ENCODE data around the gene HMGCS1.
"Not testable (repeated sequence)": the region's sequence is repeated elsewhere in the genome, so short reads cannot be mapped to it uniquely, and the experiment has no call there.

Gene HMGCS1

DNA sequence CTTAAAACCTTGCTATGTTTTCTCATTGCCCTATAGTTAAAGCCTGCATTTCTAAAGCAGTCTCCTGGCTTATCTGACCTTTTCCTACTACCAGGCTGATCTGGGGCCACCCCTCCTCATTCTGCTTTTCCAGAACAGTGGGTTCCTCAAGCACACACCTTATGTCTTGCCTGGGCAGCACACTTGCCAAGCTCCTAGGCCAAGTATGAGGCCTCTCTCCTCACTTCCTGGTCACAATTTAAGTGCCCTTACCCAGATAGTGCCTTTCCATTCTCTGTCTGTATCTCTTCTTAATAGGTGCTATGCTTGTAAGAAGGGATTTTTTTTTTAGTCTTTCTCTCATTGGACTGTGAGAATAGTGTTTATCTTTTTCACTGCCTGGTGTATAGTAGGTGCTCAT is 39.7 kb downstream of the HMGCS1 start:
- DNase-seq (ENCODE audit: low read depth), result no peak

DNA sequence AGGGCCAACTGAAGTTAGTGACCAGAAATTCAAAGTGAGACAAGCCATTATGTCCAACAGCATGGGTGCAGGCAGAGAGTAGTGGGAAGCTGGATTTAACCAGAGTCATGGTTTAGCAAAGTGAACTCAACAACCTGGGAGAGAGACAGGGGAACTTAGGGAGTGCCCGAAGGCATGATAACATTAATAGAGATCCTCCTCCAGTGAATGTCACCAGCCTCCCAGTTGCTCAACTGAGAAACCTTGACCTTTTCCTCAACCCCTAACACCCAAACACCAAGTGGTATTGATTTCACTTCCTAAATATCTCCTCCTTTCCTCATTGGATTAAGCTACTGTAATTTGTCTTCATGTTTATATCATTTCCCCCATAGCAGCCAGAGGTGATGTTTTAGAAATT is 42.6 kb downstream of the HMGCS1 start:
- no peak for DNase-seq (ENCODE audit: low read depth)

DNA sequence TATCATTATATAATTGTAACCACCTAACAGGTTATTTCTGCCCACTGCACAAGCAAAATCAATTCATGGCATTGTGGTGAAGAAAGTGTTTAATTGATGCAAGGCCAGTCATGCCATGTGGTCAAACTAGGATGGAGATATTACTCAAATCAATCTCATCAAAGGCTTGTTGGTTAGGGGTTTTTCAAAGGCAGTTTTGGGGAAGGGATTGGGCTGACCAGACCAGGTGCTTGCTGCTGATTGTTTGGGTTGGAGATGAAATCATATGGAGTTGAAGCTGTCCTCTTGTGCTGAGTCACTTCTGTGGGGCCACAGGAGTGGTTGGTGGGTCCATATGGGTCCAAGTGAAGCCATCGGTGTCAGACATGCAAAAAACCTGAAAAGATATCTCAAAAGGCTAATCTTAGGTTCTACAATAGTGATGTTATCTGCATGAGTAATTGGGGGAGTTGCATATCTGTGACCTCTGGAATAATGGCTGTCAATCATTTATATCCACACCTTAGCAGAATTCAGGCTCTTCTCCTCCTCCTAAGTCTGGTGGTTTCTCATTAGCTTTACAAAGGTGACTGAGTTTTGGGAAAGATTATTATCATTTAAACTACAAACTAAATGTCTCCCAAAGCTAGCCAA is 44.9 kb downstream of the HMGCS1 start:
- DNase-seq (ENCODE audit: low read depth), result no peak

DNA sequence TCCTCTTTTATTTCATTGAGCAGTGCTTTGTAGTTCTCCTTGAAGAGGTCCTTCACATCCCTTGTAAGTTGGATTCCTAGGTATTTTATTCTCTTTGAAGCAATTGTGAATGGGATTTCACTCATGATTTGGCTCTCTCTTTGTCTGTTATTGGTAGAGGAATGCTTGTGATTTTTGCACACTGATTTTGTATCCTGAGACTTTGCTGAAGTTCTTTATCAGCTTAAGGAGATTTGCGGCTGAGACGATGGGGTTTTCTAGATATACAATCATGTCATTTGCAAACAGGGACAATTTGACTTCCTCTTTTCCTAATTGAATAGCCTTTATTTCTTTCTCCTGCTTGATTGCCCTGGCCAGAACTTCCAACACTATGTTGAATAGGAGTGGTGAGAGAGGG is 50.9 kb downstream of the HMGCS1 start:
- not testable (repeated sequence) for DNase-seq (ENCODE audit: low read depth)

DNA sequence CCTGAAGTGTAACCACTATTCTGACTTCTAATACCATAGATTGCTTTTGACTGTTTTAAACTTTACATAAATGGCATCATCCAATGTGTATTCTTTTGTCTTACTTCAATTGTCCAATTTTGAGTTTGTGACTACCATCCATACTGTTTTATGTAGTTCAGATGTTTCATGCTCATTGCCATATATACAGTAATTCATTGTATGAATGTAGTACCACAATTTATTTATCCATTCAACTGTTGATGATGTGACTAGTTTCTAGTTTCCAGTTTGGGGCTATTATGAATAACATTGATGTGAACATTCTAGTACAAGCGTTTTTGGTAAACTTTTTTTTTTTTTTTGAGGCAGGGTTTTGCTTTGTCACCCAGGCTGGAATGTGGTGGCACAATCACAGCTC is 55.1 kb downstream of the HMGCS1 start:
- DNase-seq (ENCODE audit: low read depth), result no peak

DNA sequence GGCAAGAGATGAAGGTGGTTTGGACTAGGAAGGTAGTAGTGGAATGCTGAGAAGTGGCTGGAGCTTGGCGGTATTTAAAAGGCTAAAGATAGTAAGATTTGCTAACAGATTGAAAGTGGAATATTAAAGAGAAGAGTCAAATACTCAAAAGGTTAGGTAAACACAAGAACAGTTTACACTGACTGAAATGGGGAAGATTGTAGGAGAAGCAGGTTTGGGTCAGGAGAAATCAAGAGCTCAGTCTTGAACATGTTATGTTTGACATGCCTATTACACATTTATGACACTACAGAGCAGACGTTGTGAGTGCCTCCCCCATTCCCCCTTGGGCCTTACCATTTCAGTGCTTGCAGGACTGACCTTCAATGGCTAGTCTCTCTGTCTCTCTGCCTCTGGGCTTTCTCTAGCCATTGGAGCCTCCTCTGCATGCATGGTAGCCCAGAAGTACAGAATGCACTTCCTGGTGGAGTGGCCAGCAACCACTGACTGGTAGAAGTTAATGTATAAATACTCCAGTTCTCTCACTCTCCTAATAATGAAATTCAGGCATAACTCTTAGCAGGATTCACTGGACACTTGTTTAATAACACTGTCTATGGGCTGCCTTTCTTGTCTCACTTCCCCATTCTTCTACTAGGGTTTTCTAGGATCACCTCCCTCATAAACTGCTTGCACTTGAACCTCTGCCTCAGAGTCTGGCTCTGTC is 56.8 kb downstream of the HMGCS1 start:
- no peak for DNase-seq (ENCODE audit: low read depth)

DNA sequence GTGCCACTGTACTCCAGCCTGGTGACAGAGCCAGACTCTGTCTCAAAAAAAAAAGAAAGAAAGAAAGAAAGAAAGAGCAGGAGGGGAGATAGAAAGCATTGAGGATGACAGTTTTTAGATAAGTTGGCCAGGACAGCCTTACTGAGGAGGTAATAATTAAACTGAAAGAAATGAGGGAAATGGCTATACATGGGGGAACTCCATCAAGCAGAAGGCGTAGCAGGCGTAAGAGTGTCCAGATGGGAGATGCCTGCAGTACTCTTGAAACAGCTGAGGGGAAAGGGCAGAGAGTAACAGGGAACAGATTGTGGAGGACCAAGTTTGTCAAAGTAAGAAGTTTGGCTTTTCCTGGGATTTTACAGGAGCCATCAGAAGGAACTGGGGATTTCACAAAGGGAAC is 57.5 kb downstream of the HMGCS1 start:
- DNase-seq (ENCODE audit: low read depth), result no peak

DNA sequence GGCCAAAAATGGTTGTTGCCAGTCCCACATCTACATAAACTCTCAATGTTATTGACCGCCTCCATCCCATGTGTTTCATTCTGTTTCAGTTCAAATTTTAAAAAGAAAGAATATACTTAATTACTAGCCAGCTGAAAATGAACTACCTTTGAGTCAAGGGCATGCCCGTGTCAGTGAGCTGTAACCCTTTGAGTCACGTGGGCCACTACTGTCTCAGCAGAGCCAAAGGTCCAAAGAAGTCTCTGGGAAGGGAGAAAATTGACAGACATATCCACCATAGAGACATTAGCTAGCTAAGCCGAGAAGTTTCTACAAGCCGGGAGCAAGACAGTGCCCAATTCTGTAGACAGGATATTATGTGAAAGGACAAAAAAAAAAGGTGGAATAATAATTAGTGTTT is 61.5 kb downstream of the HMGCS1 start:
- no peak for DNase-seq (ENCODE audit: low read depth)

DNA sequence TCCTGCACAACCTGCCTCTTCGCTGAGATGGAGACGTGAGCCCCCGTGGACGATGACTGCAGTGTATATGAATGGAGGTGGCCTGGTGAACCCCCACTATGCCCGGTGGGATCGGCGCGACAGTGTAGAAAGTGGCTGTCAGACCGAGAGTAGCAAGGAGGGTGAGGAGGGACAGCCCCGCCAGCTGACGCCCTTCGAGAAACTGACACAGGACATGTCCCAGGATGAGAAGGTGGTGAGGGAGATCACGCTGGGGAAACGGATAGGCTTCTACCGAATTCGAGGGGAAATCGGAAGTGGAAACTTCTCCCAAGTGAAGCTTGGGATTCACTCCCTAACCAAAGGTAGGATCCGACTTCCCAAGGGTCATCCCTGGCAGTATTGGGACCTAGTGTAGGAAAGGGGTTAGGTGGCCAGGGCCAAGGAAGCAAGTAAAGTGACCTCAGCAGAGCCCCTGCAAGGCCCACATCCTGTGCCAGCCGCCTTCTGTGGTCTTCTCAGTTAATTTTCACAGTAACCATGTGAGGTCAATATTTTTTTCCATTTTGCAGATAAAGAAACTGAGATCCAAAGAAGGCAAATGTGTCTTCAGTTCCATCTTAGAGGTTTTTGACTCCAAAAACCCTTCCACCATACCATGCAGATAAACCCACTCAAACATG is 67.4 kb downstream of the HMGCS1 start:
- DNase-seq (ENCODE audit: low read depth), result no peak

DNA sequence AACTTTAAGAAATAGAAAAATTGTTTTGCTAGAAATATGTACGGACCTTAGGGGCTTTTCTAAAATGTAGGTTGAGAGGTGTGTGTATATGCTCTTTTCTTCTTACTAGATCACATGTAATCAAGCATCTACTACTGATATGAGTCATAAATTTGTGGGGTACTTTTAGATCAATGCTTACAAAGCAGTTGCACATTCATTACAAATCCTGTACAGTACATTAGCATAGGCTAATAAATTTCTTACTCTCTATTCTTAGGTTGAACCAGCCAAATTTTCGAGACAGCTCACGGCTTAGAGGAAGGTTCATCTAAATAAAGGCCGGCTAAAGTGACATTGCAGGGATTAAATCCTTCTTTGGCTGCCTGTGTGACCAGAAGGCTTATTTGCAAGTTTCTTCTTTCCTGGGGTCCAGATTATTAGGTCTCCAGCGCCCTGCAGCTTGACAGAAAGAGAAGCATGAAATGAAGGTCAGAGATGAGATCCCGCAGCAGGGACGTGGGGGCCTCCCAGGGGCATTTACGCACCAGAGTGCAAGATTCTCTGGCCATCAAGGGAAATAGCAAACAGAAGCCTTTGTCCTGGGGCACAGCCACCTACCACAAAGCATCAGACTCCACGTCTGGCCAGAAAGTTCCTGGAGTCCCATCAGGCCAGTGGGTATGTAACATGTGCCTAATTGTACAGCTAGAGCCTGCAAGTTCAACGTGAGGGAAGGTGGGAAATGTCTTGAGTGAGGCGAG is 68.2 kb downstream of the HMGCS1 start:
- DNase-seq (ENCODE audit: low read depth), result no peak

DNA sequence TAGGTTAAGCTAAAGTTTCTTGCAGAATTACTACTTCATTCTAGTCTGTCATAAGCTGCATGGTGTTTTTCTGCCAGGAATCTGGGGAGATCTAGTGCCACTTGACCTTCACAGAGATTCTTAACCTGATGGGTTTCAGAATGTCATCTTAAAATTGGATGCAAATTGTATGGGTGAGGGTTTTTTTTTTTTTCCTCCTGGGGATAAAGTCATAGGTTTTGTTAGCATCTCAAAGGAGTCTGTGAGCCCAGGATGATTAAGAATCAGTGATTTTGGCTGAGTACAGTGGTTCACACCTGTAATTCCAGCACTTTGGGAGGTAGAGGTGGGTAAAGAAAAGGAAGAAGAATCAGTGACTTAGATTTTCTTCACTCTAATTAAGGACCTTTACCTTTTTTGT is 69.9 kb downstream of the HMGCS1 start:
- DNase-seq (ENCODE audit: low read depth), result no peak

DNA sequence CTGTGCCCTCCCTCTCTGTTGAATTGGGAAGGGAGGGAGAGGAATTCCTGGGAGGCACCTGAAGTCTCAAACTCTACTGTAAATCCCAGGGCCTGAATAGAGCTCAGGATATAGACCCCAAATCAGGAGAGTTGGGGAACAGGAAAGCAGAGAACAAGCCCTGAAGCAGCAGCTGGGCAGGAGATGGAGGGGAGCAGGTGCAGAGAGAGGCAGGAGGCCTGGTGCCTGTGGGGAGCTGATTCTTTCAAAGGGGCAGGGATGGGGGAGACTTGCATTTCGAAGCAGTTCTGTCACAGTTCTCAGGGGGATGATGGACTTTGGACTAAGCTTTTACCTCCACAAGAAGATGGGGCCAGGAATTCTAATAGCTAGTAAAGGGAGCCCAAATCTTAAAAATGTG is 71.0 kb downstream of the HMGCS1 start:
- no peak for DNase-seq (ENCODE audit: low read depth)
